HEK293T (cell line): ENCODE data around the gene LSM11.

Experiments used
- CTCF ChIA-PET: fragments of 350-600 bp; formaldehyde crosslinking; extraction: SDS; loops from one replicate; lab custom pipeline; 2021; ENCODE audit warnings: antibody characterized with exemption, inconsistent platforms; lab: Yijun Ruan, JAX
- POLR2A ChIA-PET: fragments of 350-600 bp; formaldehyde crosslinking; extraction: SDS; loops from one replicate; lab custom pipeline; 2020; ENCODE audit warnings: antibody characterized with exemption, inconsistent platforms; lab: Yijun Ruan, JAX
- DNase-seq: peaks from one replicate; pipeline ENCODE4 v3.0.0; 2012; ENCODE audit warnings: mixed read lengths; ENCODE audit errors: extremely low spot score
- ARNT ChIP-seq: fragments of 450-650 bp; IDR thresholded peaks from 2 replicates; pipeline ENCODE4 v1.6.1; 2017; ENCODE audit warnings: mild to moderate bottlenecking
- BHLHE40 ChIP-seq: fragments of 450-650 bp; IDR thresholded peaks from 2 replicates; pipeline ENCODE4 v1.6.1; 2016; ENCODE audit warnings: mild to moderate bottlenecking, moderate library complexity, borderline replicate concordance
- CTBP1 ChIP-seq: fragments of 450-650 bp; IDR thresholded peaks from 2 replicates; pipeline ENCODE4 v1.6.1; 2016; ENCODE audit warnings: borderline replicate concordance
- ELF4 ChIP-seq: fragments of 450-650 bp; IDR thresholded peaks from 2 replicates; pipeline ENCODE4 v1.6.1; 2017; ENCODE audit warnings: antibody characterized with exemption
- FOXA1 ChIP-seq: fragments of 450-650 bp; IDR thresholded peaks from 2 replicates; pipeline ENCODE4 v1.6.1; 2016; ENCODE audit warnings: mild to moderate bottlenecking
- FOXK2 ChIP-seq: fragments of 450-650 bp; IDR thresholded peaks from 2 replicates; pipeline ENCODE4 v1.6.1; 2016; ENCODE audit warnings: mild to moderate bottlenecking
- FOXM1 ChIP-seq: fragments of 450-650 bp; IDR thresholded peaks from 2 replicates; pipeline ENCODE4 v1.6.1; 2017; ENCODE audit warnings: mild to moderate bottlenecking, borderline replicate concordance
- HDGF ChIP-seq: fragments of 450-650 bp; IDR thresholded peaks from 2 replicates; pipeline ENCODE4 v1.6.1; 2017; ENCODE audit warnings: antibody characterized with exemption, borderline replicate concordance
- L3MBTL2 ChIP-seq: fragments of 450-650 bp; conservative IDR thresholded peaks from 2 replicates; pipeline ENCODE4 v1.6.1; 2016; ENCODE audit warnings: mild to moderate bottlenecking
- LEF1 ChIP-seq: fragments of 450-650 bp; IDR thresholded peaks from 2 replicates; pipeline ENCODE4 v1.6.1; 2017; ENCODE audit warnings: mild to moderate bottlenecking, borderline replicate concordance
- NFRKB ChIP-seq: fragments of 450-650 bp; IDR thresholded peaks from 2 replicates; pipeline ENCODE4 v1.6.1; 2016; ENCODE audit warnings: mild to moderate bottlenecking, moderate library complexity
- SP1 ChIP-seq: fragments of 450-650 bp; IDR thresholded peaks from 2 replicates; pipeline ENCODE4 v1.6.1; 2017
- SUZ12 ChIP-seq: fragments of 450-650 bp; IDR thresholded peaks from 2 replicates; pipeline ENCODE4 v1.6.1; 2016; ENCODE audit warnings: mild to moderate bottlenecking
- TARDBP ChIP-seq: fragments of 450-650 bp; IDR thresholded peaks from 2 replicates; pipeline ENCODE4 v1.6.1; 2016
- ZNF384 ChIP-seq: fragments of 450-650 bp; IDR thresholded peaks from 2 replicates; pipeline ENCODE4 v1.6.1; 2016
- TF ChIP-seq, protein P1 (sequence below): fragments of 450-650 bp; IDR thresholded peaks from 2 replicates; pipeline ENCODE4 v1.6.1; 2016

LSM11 gene

DNA sequence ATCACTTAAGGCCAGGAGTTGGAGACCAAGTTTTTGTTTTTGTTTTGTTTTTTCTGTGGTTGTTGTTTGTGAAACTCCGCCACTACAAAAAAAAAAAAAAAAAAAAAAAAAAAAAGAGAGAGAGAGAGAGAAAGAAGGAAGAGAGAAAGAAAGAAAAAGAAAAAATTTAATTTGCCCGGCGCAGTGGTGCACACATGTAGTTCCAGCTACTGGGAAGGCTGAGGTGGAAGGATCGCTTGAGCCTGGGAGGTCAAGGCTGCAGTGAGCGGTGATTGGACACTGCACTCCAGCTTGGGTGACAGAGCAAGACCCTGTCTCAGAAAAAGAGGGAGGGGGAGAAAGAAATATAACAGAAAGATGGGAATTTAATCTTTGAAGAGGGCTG lies 11.4 kb upstream of the LSM11 start:
- ChIA-PET CTCF (interaction anchor here (1.0 to 1.7 kb wide), 2 partner anchors 11 to 15 kb away, joined by 3 to 5 read pairs; no protein-coding TSS in a partner anchor), POLR2A (interaction anchor here (1.0 to 1.2 kb wide), 3 partner anchors 11 to 14 kb away, joined by 4 to 6 read pairs (median 6); partner anchors contain the start of gene LSM11)
- no peak for DNase-seq
- TF ChIP-seq FOXA1: no peak
- no peak for TF ChIP-seq LEF1
- TF ChIP-seq, protein P1, sequence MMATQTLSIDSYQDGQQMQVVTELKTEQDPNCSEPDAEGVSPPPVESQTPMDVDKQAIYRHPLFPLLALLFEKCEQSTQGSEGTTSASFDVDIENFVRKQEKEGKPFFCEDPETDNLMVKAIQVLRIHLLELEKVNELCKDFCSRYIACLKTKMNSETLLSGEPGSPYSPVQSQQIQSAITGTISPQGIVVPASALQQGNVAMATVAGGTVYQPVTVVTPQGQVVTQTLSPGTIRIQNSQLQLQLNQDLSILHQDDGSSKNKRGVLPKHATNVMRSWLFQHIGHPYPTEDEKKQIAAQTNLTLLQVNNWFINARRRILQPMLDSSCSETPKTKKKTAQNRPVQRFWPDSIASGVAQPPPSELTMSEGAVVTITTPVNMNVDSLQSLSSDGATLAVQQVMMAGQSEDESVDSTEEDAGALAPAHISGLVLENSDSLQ: no peak
- TF ChIP-seq FOXK2: no peak
- TF ChIP-seq L3MBTL2: no peak
- TF ChIP-seq BHLHE40: no peak
- no peak for TF ChIP-seq FOXM1
- TF ChIP-seq ARNT: no peak
- TF ChIP-seq ZNF384: no peak
- TF ChIP-seq SP1: no peak
- TF ChIP-seq SUZ12: no peak
- no peak for TF ChIP-seq ELF4
- no peak for TF ChIP-seq NFRKB
- TF ChIP-seq CTBP1: no peak
- no peak for TF ChIP-seq TARDBP
- no peak for TF ChIP-seq HDGF

DNA sequence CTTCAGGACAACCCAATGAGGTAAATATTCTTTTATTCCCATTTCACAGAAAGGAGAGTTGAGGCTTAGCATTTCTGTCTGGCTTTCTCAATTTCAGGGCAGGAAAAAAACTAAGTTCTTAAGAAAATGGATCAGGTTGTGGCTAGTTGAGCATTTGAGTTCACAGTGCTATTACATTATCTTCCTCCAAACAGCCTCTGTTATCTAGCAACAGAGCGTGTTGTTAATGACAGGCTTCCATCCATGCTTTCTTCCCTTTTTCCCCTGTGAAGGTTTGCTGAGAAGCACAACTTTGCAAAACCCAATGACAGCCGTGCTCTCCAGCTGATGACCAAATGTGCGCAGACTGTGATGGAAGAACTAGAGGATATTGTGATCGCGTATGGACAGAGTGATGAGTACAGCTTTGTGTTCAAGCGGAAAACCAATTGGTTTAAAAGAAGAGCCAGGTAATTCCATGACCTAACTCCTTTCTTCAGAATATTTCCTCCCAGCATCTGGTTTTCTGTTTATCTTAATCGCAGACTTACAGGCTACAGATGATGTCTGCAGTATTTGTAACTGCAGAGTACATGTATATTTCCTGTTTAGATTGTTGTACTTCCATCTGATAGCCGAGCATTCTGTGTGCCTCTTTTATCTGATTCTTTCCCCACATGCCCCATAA lies 10.8 kb upstream of the LSM11 start:
- ChIA-PET POLR2A (no interaction called here), CTCF (interaction anchor here (1.7 kb wide), 1 partner anchor 10 kb away, joined by 5 read pairs; no protein-coding TSS in a partner anchor)
- no peak for TF ChIP-seq BHLHE40
- TF ChIP-seq ARNT: no peak
- TF ChIP-seq LEF1: no peak
- TF ChIP-seq TARDBP: no peak
- no peak for TF ChIP-seq FOXA1
- no peak for TF ChIP-seq L3MBTL2
- TF ChIP-seq, protein P1: no peak
- TF ChIP-seq NFRKB: no peak
- TF ChIP-seq SUZ12: no peak
- no peak for TF ChIP-seq FOXM1
- TF ChIP-seq ELF4: no peak
- no peak for TF ChIP-seq ZNF384
- no peak for TF ChIP-seq FOXK2
- no peak for TF ChIP-seq HDGF
- no peak for TF ChIP-seq SP1
- TF ChIP-seq CTBP1: no peak
- no peak for DNase-seq

DNA sequence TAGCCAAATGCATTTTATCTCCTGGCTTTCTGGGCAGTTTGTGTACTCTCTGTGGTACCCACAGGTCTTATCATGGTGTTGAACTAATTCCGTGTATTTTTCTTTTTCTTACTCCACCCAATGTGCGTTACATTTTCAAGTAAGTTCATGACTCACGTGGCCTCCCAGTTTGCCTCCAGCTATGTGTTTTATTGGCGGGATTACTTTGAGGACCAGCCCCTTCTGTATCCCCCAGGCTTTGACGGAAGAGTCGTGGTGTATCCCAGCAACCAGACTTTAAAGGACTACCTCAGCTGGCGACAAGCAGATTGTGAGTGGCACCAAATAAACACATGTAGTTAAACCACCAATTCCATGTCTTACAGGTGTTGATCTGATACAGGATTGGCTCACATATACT lies 9.1 kb upstream of the LSM11 start:
- no peak for TF ChIP-seq TARDBP
- TF ChIP-seq NFRKB: no peak
- TF ChIP-seq CTBP1: no peak
- no peak for TF ChIP-seq FOXM1
- no peak for TF ChIP-seq FOXK2
- TF ChIP-seq L3MBTL2: no peak
- TF ChIP-seq ELF4: no peak
- no peak for TF ChIP-seq SUZ12
- TF ChIP-seq HDGF: no peak
- TF ChIP-seq, protein P1: no peak
- no peak for TF ChIP-seq ZNF384
- ChIA-PET POLR2A (no interaction called here), CTCF (interaction anchor here (0.6 kb wide), 1 partner anchor 94 kb away, joined by 6 read pairs; no protein-coding TSS in a partner anchor)
- no peak for DNase-seq

DNA sequence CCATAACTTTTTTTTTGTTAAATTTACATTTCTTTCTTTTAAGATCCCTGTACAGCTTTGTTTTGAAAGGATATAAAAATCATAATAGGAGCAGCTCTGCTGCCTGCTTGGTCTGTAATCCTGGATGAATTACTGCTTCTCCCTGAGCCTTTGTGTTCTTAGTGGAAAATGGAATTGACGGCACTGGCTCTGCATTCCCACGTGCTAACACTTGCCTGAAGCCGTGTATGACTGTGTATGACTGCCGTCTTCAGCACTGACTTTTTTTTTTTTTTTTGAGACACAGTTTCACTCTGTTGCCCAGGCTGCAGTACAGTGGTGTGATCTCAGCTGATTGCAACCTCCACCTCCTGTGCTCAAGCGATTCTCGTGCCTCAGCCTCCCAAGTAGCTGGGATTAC lies 7.5 kb upstream of the LSM11 start:
- no peak for DNase-seq
- ChIA-PET POLR2A (no interaction called here), CTCF (no interaction called here)
- TF ChIP-seq ZNF384: no peak
- TF ChIP-seq ARNT: no peak
- no peak for TF ChIP-seq FOXM1
- no peak for TF ChIP-seq LEF1
- TF ChIP-seq BHLHE40: no peak

DNA sequence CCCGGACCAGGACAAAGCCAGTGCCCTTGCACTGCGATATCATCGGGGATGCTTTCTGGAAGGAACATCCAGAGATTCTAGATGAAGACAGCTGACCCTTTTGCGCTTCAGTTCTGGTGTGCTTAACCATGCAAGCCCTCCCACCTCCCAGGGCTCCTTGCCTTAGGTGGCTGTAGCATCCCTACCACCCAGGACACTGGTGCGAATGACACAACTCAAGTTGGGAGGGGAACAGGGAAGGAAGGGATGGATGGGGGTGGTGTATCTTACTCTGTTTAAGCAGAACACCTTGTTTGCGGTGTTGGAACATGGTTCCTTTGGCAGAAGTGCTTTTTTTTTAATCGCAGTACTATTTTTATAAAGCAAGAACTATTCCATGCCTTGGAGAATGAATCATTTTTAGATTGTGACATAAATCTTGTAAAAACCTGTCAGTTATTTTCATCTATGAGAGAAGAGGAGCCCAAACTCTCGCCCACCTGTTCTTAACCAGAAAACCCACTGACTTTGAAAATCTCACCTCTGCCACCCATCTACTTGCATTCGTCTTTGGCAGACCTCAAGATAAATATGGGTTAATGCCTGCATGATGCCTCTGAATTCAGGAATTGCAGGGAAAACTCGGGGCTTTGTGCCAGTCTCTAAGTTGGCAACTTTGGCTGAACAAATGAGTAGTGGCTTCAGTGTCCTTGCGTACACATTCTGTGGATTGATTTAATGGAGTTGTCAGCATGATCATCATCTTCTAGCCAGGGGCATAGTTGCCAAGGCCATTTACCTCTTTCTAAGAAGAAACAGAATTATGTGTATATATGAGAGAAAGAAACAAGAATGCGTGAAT lies 3.9 kb upstream of the LSM11 start:
- DNase-seq: no peak
- TF ChIP-seq FOXM1 (no peak), FOXK2 (no peak), BHLHE40 (no peak), NFRKB (no peak), LEF1 (no peak), ARNT (no peak), HDGF (no peak), ZNF384 (no peak), SP1 (no peak), CTBP1 (no peak), FOXA1 (no peak), SUZ12 (no peak), ELF4 (no peak), L3MBTL2 (no peak)
- TF ChIP-seq, protein P1: no peak
- CTCF ChIA-PET: interaction anchor here (0.5 kb wide), 1 partner anchor 374 kb away, joined by 3 read pairs; no protein-coding TSS in a partner anchor
- POLR2A ChIA-PET: no interaction called here
